G401.6 (cell line): Measurements from ENCODE around the gene DLL1.

Experiments
- FAIRE-seq: peaks from 2 replicates; lab custom pipeline; 2012; peaks lifted over from hg19 to GRCh38; lab: Jason Lieb, UNC

Gene DLL1

DNA sequence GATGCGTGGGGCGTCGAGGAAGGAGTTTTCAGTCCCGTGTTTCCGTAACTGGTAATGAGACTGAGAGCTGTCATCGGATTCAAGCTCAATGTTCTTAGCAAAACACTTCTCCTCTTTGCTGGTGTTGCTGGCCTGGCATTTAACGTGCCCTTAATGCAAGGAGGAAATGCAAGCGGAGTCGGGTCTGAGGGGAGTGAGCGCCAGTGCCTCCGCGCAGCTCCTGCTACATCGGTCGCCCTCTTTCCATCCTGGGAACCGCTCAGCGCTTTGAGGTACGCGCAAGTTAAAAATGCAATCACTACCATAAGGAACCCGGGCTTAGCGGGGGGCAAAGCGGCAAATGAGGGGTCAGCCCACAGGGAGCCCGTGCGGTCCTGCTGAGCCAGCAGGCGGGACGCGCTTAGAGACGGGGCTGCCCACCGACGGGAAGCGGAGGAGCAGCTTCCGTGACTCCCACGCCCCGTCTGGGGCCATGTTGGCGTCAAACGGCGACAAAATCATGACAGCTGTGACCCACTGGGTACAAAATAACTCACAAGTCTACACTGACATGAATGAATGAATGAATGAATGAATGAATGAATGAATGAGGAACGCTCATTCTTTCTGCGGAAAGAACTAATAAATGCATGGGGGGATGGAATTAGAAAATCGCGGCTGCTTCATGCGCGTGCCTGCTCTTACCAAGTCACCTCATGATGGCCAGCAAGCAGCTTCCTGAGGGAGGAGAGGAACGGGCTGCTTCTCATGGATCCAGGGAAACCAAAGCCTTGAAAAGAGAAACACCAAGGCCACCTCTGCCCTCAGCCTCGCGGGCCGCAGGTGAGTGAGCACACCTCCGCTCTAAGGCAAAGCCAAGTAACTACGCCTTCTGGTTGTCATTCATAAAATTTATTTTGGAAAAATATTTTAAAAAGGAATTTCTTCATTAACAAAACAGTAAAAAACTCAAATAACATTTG, 9.3 kb downstream of the DLL1 start:
- no peak for FAIRE-seq

DNA sequence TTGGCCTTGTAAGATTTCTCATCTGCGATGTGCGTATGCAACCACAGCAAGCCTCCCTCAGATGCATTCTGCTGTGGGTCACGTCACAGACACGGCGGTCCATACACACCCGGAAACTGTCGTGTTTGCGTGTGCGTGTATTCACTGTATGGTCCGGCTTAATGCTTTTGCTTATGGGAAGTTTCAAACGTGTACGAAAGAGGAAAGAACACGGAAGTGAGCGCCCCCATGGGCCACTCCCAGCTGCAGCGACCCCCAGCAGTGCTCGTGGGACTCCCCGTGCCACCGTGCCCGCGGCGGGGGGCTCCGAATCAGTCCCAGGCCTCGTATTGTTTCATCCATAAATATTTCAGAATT, 10.2 kb downstream of the DLL1 start:
- FAIRE-seq: no peak

DNA sequence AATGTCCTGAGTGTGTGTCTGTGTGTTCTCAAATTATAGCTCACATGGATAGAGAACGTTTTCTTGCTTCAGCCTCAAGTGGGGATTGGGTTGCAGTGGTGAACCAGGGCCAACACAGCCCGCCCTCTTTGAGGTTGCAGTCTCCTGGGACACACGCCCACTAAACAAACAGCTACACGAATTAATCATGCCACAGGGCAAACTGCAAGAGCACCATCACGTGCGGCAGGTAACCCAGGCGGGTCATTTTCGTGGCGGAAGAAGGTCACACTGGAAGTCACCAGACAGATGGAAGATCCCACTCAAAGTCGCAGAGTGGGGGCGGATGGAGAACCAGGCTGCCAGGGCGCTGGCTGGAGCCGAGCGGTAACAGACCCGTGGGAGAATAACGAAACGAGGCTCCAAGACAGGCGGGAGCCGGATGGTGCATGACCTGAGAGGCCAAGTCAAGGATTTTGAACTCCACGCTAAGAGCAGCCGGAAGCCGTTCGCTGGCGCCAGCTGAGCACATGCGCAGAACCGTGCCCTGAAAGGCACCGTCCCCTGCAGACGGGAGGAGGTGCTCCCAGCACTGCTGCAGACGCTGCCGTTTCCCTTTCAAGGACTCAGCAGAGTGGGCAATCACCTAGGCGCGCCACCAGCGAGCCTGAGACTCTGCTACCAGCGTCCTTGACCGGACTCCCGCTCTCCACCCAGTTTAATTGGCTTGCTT, 10.7 kb downstream of the DLL1 start:
- no peak for FAIRE-seq

- FAIRE-seq: no peak
Observed at GRCh38 chr6:170279426-170279825, 11.5 kb downstream of the DLL1 start.

DNA sequence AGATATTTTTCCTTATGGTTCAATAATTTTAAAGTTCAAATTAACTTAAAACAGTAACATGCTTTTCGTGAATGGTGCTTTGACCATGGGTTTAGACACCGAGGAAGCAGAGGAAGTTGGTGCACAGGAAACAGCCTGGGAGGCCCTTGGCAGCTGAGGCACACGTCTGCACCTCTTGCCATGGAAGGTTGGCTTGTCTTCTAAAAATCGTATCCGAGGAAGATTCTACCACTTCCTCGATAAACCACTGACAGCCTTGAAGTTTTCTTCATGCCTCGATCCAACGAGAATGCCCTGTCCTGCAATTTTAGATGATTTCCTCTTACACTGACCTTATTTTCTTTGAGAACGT, 12.2 kb downstream of the DLL1 start:
- no peak for FAIRE-seq

GRCh38 chr6:170277893-170278742, 12.8 kb downstream of the DLL1 start:
- no peak for FAIRE-seq

DNA sequence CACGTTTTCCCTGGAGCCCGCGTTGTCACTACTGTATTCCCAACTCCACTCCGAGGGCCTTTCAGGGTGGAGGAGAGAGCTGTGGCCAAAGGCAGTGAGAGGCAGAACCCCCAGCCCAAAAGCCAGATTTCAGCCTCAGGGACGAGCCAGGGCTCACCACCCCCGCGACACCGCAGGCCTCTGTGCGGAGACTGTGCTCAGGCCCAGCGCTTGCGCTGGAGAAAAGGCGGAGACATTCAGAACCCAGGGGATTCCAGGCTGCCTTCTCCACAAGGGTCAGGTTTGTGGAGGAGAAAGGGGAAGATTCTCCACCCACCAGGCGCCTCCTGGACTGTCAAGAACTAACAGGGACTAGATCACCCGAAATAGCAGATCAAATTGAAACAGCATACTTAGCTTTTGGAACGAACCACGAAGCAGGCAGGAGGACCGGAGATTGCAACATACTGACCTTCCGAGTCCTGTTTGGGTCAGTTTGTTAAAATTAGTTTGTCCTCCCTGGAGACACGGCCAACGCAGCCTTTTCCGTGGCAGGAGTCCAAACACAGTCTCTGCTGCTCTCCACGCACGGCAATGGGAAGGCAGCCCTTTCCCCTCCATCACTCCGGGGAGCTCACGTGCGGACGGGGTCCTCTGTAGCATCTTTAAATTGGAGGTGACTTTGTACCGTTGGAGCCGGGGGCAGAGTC, 14.4 kb downstream of the DLL1 start:
- no peak for FAIRE-seq

DNA sequence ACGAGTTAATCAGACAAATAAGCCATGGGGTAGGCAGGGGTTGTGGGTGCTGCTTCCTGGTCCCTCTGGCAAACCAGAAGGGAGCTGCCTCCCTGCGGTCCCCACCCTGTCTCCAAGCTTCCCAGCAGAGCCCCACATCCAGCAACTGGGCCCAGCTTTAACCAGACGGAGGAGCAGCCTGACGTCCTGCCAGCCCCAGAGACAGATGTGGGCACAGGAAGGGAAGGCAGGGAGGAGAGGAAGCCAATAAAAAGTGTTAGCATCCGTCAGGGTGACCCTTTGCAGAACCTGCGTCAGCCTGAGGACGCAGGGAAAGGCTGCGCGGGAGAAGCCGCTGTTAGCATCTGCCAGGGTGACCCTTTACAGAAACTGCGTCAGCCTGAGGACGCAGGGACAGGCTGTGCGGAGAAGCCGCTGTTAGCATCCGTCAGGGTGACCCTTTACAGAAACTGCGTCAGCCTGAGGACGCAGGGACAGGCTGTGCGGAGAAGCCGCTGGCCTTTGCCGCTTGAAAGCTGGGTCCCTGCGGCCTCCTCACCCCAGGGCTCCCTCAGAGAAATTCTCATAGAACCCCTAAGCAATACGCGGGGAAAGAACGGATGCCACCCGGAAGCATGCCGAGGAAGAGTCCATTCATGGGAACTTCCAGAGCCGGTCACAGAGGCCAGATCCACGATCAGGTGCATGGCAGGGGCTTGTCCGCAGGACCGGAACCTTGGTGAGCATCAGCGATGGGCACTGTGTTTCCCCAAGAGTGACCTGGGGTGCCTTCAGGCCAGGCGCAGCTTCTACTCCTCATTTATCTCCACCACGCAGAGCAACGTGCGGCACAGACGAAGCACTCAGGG, 15.9 kb downstream of the DLL1 start:
- FAIRE-seq: no peak

- no peak for FAIRE-seq
Observed at GRCh38 chr6:170273681-170274080, 17.2 kb downstream of the DLL1 start.

- FAIRE-seq: no peak
Observed at GRCh38 chr6:170273191-170273590, 17.7 kb downstream of the DLL1 start.

DNA sequence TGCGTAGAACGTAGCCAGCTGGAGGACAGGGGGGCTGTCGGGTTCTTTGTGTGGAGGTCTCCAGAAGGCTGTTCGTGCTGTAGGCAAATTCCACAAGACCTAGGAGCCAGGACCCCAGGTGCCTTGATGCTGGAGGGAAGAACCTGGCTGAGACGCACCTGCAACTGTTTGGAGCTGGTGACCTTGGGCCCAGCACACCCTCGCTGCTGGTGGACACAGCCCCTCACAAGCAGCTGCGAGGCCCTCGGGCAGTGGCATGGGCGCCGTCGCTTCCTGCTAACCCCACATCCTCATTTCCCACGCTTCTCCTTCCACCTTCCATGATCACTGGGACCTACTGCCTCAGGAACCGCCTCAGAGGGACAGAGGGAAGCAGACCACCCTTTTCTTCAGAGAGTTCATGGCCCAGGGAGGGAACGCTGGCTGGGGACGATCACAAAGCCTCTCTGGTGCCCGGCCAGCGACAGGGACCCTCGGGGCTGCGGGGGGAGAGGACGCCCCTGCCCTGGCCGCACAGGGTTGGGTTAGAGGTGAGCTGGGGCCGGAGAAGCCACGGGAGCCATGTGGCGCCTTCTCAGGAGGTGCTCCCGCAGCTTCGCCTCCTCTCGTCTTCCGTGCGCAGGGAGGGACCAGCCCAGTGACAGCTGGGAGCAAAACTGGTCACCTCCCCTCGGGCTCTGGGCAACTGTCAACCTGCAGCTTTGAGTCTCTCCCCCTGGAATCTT, 18.4 kb downstream of the DLL1 start:
- FAIRE-seq: no peak

DNA sequence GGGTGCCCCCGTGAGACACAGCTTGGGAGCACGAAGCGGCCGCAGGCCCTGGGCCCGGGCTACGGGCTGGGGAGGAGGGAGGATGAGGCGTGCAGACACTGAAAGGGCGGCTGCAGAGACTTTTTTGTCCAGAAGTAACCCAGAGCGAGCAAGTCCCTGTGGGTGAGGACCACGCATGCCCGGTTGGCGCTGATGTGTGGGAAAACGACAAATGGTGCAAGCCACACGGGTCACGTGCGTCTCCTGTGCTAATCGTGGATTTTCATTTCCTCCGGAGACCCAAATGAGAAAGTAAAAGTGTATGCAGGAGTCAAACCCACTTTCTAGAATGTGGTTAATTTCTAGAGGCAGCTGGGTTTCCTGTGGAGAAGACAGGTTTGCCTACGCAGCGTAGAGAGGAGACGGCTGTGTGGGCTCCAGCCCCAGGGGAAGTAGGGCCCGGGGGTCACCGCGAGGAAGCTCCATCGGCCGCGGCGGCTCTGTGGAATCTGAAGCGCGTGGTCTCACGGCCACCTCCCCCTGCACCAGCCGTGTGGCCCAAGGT, 19.0 kb downstream of the DLL1 start:
- no peak for FAIRE-seq

GRCh38 chr6:170270984-170271593, 19.8 kb downstream of the DLL1 start:
- FAIRE-seq: no peak

DNA sequence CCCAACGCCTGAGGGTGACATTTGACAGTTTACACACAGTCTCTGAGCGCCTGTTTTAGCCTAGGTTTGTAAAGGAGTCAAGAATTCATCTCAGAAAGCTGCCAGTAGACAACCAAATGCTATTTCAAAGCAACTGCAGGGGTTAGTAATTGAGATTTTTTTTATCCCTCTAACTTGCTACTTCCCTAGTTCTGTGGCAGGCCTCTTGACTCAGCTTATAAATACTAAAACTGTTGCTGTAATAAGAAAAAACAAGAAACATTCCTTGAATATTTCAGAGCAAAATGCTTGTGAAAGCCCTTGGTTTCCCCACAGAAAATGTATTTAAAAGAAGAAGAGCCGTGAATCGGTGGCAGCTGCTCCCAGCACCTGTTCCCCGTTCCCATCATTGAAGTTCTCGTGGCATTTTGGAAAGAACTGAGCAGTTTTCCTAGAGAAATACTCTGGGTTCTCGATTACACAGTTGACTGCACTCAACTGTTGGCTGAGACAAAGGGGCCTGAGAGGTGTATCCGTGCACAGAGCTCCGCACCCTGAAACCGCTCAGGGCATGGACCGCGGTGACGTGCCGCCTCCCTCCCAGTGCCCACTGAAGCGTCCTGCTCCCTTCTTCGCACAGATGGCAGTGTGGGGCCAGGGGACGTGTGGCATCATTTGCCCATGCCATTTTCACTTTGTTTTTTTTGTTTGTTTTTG, 20.9 kb downstream of the DLL1 start:
- FAIRE-seq: no peak

DNA sequence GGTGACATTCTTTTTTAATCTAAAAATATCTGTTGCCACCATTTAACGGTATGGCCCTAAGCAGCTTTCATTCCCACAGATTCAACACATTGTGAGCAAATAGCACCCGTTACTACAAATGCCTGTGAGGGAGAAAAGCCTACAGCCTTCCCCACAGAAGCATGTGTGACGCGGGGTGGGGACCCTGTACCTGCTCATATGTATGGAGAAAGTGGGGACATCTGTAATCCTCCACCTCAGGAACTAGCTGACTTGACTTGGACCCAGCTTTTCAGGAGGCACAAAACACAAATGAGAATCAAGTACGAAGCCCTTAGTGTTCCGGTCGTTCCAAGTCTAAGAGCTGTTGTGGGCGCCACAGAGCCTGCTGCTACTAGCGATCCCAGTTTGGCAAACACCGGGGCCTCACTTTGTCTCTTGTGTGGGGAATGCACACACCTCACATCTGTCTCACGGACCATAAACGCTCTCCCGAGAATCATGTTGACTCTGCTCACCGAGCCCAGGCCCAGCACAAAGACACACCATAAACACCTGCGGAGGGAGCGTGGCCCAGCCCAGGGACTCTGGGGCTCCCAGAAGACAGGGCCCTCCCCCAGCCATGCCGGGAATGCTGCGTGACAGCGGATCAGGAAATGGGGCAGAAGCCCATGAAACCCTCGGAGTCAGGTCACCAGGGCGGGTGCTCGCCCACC, 21.6 kb downstream of the DLL1 start:
- FAIRE-seq: no peak

- no peak for FAIRE-seq
Observed at GRCh38 chr6:170268216-170269129, 22.4 kb downstream of the DLL1 start.

DNA sequence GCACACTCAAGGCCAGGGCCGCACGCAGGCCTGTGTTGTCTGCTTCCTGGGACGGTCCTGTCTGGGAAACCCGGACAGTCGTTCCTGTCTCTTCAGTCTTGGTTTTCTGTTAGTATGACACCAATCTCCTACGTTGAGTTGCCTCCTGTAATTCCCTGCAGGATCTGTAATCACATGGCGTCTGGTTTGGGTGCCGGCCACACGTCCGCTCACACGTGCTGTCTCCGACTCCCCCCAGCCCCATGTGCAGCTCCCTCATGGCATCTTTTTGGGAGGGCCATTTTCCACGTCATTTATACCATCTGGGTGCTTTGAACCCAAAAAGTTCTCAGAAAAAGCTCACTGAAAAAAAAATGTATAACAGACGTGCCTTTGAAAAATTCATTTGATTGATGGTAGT, 23.2 kb downstream of the DLL1 start:
- FAIRE-seq: no peak
